ENCODE data around the gene DUOXA2.
"Not testable (repeated sequence)": the region's sequence is repeated elsewhere in the genome, so short reads cannot be mapped to it uniquely, and the experiment has no call there.

GRCh38 chr15:45082412-45082811, 31.7 kb upstream of the DUOXA2 start:
- TF ChIP-seq JUN (IDR thresholded peaks at IDR 0.05); CTCF (IDR thresholded peaks at IDR 0.05); PHF8 (IDR thresholded peaks at IDR 0.05; ENCODE audit: borderline replicate concordance, low read depth); PBX3 (IDR thresholded peaks at IDR 0.05); POLR2A (IDR thresholded peaks at IDR 0.05; ENCODE audit: low read length); MAFK (IDR thresholded peaks at IDR 0.05; ENCODE audit: partially characterized antibody); EP300 (IDR thresholded peaks at IDR 0.05); USF2 (IDR thresholded peaks at IDR 0.05); RCOR1 (IDR thresholded peaks at IDR 0.05; ENCODE audit: low read depth, low read length): not testable (repeated sequence)
